SK-N-MC (cell line): Measurements from ENCODE around the gene KRT35.

ENCODE experiments used
- EZH2 ChIP-seq: fragments of 200-600 bp; sonication (generic); IDR thresholded peaks from one replicate; pipeline ENCODE4 v1.6.1; 2017; ENCODE audit warnings: antibody characterized with exemption
- FOXP2 ChIP-seq: optimal IDR thresholded peaks from 2 replicates; pipeline ENCODE3; 2011; ENCODE audit warnings: mild to moderate bottlenecking, moderate library complexity; ENCODE audit not compliant: insufficient read depth; ENCODE audit errors: extremely low read length, control extremely low read depth
- POLR2AphosphoS5 ChIP-seq: IDR thresholded peaks from 2 replicates; pipeline ENCODE4 v1.6.1; 2012; ENCODE audit warnings: mild to moderate bottlenecking, low read depth, low read length, borderline replicate concordance

GRCh38 chr17:41513168-41513547, 32.2 kb upstream of the KRT35 start:
- no peak for TF ChIP-seq EZH2
- no peak for TF ChIP-seq POLR2AphosphoS5
- no peak for TF ChIP-seq FOXP2
